ENCODE results near the gene NRL. TPM values are rescaled to one million over a fixed set of nuclear protein-coding genes. Genes with fewer than 3 reads are reported as not detected.
"Not testable (repeated sequence)": the region's sequence is repeated elsewhere in the genome, so short reads cannot be mapped to it uniquely, and the experiment has no call there.

Gene NRL
- total RNA-seq, 1 donor from 2014 or later = 0.96 TPM

DNA sequence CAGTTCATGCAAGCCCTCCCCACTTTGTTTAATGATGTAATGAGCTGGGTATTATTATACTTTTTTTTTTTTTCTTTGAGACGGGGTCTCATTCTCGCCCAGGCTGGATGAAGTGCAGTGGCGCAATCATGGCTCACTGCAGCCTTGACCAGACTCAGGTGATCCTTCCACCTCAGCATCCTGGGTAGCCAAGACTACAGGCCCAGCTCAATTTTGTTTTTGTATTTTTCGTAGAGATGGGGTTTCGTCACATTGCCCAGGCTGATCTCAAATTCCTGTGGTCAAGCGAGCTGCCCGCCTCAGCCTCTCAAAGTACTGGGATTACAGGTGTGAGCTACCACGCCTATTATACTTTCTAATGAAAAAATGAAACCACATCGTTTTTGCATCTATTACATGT is 4.7 kb downstream of the NRL start:
- Mint-ChIP-seq H3K36me3 (ENCODE audit: low read depth) (peaks cover 8% of the 10 kb centered on the region), H3K9me3 (no peaks in the 10 kb centered on the region), H3K4me1 (peaks cover 27% of the 10 kb centered on the region), H3K27ac (no peak overlapping the region), H3K27me3 (peaks cover 2% of the 10 kb centered on the region), H3K4me3 (no peak overlapping the region)
- DNase-seq = no peak
- intact Hi-C loops (cut with micrococcal nuclease) = loop anchor here (5.0 to 10.0 kb wide), 2 partner anchors 325 to 553 kb away; partner anchors contain the start of gene THTPA

DNA sequence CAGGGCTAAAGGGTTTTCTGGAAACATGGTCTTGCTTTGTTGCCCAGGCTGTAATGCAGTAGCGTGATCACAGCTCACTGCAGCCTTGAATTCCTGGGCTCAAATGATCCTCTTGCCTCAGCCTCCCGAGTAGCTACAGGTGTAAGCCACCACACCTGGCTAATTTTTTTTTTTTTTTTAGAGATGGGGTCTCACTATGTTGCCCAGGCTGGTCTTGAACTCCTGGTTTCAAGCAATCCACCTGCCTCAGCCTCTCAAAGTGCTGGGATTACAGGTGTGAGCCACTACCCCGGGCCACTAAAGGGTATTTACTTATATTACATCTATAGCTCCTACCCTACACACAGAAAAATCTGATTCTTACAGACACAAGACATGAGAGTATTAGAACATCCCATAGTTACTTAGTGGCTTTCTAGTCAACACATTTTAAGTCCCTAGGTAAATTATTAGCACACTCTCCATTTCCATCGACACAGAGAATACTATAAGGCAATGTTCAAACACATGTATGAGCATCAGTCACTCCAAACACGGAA is 6.3 kb downstream of the NRL start:
- H3K4me3 Mint-ChIP-seq = peak overlapping the region; percentile 61
- H3K27ac Mint-ChIP-seq = peak overlapping the region; percentile 96
- DNase-seq = no peak
- no peaks in the 10 kb centered on the region for H3K27me3 Mint-ChIP-seq
- intact Hi-C loops (cut with micrococcal nuclease) = loop anchor here (1.0 kb wide), 1 partner anchor 50 kb away; no protein-coding TSS in a partner anchor
- H3K9me3 Mint-ChIP-seq = no peaks in the 10 kb centered on the region
- peaks cover 20% of the 10 kb centered on the region for H3K36me3 Mint-ChIP-seq (ENCODE audit: low read depth)
- H3K4me1 Mint-ChIP-seq = peaks cover 25% of the 10 kb centered on the region

DNA sequence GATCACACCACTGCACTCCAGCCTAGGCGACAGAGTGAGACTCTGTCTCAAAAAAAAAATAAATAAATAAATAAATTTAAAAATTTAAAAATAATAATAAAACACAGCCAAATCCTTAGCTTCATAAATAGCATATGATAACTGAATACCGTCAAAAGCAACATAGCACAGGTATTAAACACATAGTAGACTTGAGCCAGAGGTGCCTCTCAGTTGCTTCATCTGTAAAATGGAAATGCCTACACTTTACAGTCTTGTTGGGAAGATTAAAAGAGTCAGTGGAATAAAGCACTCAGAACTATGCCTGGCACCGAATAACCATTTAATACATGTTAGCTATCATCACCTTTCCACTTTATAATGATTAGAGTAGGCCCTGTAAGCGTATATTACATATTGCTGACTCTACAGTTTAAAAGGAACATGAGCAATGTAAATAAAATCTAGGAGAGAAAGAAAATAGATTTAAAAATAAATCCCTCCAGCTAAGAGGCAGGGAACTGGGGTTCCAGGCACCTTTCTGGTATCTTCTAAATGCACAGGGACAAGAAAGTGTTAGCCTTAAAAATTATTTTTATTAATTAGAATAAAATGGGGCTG is 8.0 kb downstream of the NRL start:
- H3K4me3 Mint-ChIP-seq = no peak overlapping the region
- no peaks in the 10 kb centered on the region for H3K9me3 Mint-ChIP-seq
- peaks cover 23% of the 10 kb centered on the region for H3K4me1 Mint-ChIP-seq
- H3K27ac Mint-ChIP-seq = no peak overlapping the region
- intact Hi-C loops (cut with micrococcal nuclease) = no loop called here
- H3K27me3 Mint-ChIP-seq = no peaks in the 10 kb centered on the region
- no peak for DNase-seq
- peaks cover 30% of the 10 kb centered on the region for H3K36me3 Mint-ChIP-seq (ENCODE audit: low read depth)

DNA sequence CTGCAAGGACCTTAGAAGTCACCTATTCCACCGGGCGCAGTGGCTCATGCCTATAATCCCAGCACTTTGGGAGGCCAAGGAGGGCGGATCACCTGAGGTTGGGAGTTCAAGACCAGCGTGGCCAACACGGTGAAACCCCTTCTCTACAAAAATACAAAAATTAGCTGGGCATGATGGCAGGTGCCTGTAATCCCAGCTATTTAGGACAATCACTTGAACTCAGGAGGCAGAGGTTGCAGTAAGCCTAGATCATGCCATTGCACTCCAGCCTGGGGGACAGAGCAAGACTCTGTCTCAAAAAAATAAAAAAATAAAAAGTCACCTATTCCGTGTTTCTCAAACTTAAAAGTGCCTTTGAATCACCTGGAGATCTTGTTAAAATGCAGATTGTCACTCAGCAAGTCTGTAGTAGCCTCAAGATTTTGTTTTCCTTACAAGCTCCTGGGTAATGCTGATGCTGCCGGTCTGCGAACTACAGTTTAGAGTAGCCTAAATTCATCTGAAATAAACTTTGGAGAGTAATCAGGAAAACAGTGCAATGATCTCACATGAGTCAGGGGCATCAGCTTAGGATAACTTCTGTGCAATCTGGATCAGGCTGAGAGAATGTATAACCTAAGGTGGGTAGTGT is 9.0 kb downstream of the NRL start:
- intact Hi-C loops (cut with micrococcal nuclease); H3K27me3 Mint-ChIP-seq; H3K4me3 Mint-ChIP-seq; DNase-seq; H3K9me3 Mint-ChIP-seq: not testable (repeated sequence)
- Mint-ChIP-seq H3K27ac (peak overlapping the region; percentile 34), H3K36me3 (ENCODE audit: low read depth) (peaks cover 36% of the 10 kb centered on the region), H3K4me1 (peaks cover 22% of the 10 kb centered on the region)

DNA sequence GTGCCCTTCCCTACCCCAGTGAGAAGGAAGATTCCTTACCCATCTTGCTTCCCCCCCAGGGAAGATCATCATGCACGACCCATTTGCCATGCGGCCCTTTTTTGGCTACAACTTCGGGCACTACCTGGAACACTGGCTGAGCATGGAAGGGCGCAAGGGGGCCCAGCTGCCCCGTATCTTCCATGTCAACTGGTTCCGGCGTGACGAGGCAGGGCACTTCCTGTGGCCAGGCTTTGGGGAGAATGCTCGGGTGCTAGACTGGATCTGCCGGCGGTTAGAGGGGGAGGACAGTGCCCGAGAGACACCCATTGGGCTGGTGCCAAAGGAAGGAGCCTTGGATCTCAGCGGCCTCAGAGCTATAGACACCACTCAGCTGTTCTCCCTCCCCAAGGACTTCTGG is 11.3 kb downstream of the NRL start:
- no peaks in the 10 kb centered on the region for H3K9me3 Mint-ChIP-seq
- peaks cover 13% of the 10 kb centered on the region for H3K4me1 Mint-ChIP-seq
- no peak overlapping the region for H3K4me3 Mint-ChIP-seq
- peaks cover 50% of the 10 kb centered on the region for H3K36me3 Mint-ChIP-seq (ENCODE audit: low read depth)
- peak overlapping the region; percentile 2 for H3K27ac Mint-ChIP-seq
- intact Hi-C loops (cut with micrococcal nuclease) = no loop called here
- no peak for DNase-seq
- no peaks in the 10 kb centered on the region for H3K27me3 Mint-ChIP-seq

DNA sequence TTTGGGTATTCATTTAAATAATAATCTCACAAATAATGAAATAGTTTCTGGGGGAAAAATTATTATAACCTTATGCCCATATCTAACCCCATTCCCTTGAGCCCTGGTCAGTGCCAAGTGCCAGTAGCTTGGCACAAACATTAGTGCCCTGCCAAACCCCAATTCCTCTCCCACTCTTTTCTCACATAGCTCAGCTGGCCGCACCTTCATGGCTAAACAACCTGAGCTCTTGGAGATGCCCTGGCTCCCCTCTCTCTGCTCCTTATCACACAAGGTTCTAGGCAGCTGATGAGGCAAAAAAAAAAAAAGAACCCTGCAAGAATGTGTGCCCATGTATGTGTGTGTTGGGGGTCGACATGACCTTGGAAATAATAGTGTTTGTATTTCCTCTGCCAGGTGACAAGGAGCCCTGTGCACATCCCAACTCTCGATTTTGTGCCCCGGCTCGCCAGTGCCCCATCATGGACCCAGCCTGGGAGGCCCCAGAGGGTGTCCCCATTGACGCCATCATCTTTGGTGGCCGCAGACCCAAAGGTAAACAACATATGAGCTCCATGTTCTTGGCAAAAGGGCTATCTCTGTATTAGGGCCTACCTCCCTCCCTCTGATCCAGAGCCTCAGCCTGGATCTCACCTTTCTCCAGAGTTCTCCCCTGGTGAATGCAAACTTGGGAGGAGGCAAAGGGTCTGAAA is 12.2 kb downstream of the NRL start:
- intact Hi-C loops (cut with micrococcal nuclease) = no loop called here
- Mint-ChIP-seq H3K27ac (no peak overlapping the region), H3K36me3 (ENCODE audit: low read depth) (peaks cover 53% of the 10 kb centered on the region), H3K4me1 (peaks cover 8% of the 10 kb centered on the region), H3K9me3 (no peaks in the 10 kb centered on the region), H3K27me3 (no peaks in the 10 kb centered on the region), H3K4me3 (no peak overlapping the region)
- no peak for DNase-seq

DNA sequence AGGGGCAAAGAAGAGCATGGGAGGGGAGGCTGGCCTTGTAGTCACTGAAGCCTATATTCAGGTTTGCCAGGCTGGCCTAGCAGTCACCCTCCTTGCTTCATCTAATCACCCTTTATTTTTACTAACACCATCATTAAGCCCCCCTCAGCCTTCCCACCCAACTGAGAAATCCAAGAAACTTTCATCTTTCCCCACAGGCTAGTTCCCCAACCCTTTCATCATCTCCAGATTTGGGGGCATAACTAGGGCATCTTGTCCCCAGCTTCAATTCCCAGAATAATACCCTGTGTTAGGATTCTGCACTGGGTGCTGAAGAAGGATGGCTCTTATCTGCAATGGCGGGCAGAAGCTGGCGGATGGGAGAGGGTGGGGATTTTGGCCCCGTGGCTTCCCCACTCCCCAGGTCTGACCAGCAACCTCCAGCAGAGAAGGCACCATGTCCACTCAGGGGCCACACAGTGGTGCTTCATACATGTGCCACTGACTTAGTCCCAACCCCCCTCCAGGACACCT is 13.7 kb downstream of the NRL start:
- H3K27me3 Mint-ChIP-seq = no peaks in the 10 kb centered on the region
- no peak overlapping the region for H3K27ac Mint-ChIP-seq
- no peak overlapping the region for H3K4me3 Mint-ChIP-seq
- no peak for DNase-seq
- H3K9me3 Mint-ChIP-seq = no peaks in the 10 kb centered on the region
- H3K36me3 Mint-ChIP-seq (ENCODE audit: low read depth) = peaks cover 60% of the 10 kb centered on the region
- peaks cover 10% of the 10 kb centered on the region for H3K4me1 Mint-ChIP-seq
- intact Hi-C loops (cut with micrococcal nuclease) = no loop called here

DNA sequence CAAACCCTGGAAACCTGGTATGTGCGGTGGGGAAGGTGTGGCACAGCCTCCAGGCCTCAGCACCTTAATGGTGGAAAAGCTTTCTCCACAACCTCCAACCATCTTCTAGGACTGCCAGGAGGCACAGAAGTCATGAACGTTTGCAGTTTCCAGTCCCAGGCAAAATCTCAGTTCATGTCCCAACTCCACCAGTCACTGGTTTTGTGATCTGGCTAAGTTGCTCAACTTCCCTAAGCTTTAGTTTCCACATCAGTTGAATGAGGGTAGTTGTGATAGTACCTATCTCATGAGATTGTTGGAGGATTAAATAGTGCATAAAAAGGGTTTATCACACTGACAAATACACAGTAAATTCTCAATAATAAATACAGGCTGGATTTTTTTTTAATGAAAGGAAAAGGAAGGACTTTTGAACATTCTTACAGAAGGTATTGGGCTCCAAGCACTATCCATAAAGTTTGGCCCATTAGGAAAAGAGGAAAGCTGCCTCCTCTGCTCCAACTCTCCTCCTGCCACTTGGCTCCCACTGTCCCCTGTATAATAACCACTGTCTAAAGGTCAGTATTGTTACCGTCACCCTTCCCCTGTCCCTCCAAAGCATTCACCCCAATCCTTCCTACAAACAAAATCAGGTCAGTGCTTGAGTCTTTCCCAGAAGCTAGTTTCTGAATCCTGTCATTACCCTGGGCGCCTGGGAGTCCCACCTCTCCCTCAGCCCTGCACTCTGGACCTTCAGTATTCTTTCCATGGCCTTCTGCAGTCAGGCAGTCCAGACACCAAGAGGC is 14.4 kb downstream of the NRL start:
- Mint-ChIP-seq H3K4me3 (no peak overlapping the region), H3K27me3 (no peaks in the 10 kb centered on the region), H3K27ac (no peak overlapping the region), H3K9me3 (no peaks in the 10 kb centered on the region), H3K4me1 (peaks cover 13% of the 10 kb centered on the region), H3K36me3 (ENCODE audit: low read depth) (peaks cover 62% of the 10 kb centered on the region)
- DNase-seq = no peak
- intact Hi-C loops (cut with micrococcal nuclease) = no loop called here

DNA sequence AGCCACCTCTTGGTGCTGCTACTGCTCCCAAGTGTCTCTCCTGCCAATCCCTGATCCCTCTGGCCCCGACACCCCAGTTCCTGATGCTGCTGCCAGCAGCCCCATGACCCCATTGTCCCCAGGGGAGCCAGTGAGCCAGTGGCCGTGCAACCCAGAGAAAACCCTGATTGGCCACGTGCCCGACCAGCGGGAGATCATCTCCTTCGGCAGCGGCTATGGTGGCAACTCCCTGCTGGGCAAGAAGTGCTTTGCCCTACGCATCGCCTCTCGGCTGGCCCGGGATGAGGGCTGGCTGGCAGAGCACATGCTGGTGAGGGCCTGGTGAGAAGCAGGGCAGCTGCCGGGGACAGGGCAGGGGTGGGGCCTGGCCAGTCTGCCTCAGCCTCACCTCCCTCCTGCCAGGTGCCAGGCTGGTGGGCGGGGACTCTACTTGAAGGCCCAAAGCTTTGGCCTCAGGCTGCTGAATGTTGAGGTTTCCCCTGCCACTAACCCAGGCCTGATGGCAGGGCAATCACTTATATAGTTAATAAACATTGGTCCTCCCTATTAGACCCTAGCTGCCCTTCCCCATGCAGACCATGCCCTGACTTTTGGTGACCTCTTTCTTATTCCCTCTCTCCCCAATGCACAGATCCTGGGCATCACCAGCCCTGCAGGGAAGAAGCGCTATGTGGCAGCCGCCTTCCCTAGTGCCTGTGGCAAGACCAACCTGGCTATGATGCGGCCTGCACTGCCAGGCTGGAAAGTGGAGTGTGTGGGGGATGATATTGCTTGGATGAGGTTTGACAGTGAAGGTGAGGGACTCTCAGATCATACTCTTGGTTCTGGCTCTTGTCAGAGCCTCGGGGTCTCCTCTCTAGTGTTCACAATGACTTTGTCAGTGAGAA is 15.6 kb downstream of the NRL start:
- Mint-ChIP-seq H3K27me3 (no peaks in the 10 kb centered on the region), H3K27ac (no peak overlapping the region), H3K36me3 (ENCODE audit: low read depth) (peaks cover 59% of the 10 kb centered on the region), H3K9me3 (no peaks in the 10 kb centered on the region), H3K4me1 (peaks cover 15% of the 10 kb centered on the region), H3K4me3 (no peak overlapping the region)
- no peak for DNase-seq
- intact Hi-C loops (cut with micrococcal nuclease) = no loop called here

DNA sequence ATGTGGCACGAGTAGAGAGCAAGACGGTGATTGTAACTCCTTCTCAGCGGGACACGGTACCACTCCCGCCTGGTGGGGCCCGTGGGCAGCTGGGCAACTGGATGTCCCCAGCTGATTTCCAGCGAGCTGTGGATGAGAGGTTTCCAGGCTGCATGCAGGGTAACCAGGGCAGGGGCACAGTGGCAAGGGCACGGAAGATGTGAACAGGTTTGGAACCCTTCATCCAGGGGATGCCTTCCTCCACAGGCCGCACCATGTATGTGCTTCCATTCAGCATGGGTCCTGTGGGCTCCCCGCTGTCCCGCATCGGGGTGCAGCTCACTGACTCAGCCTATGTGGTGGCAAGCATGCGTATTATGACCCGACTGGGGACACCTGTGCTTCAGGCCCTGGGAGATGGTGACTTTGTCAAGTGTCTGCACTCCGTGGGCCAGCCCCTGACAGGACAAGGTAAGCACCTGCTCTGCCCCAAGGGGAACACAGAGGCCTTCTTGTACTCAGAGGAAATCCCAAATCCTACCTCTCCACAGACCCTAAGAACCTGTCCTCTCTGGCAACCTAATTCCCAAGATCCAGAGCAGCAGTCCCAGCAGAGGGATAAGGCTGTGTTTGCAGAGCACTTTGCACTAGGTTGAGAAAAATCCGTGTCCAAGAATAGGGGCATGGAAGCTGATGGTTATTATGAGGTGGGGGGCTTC is 16.4 kb downstream of the NRL start:
- peaks cover 18% of the 10 kb centered on the region for H3K4me1 Mint-ChIP-seq
- H3K9me3 Mint-ChIP-seq = no peaks in the 10 kb centered on the region
- H3K27ac Mint-ChIP-seq = no peak overlapping the region
- intact Hi-C loops (cut with micrococcal nuclease) = no loop called here
- no peak for DNase-seq
- no peak overlapping the region for H3K4me3 Mint-ChIP-seq
- H3K36me3 Mint-ChIP-seq (ENCODE audit: low read depth) = peaks cover 51% of the 10 kb centered on the region
- H3K27me3 Mint-ChIP-seq = no peaks in the 10 kb centered on the region

DNA sequence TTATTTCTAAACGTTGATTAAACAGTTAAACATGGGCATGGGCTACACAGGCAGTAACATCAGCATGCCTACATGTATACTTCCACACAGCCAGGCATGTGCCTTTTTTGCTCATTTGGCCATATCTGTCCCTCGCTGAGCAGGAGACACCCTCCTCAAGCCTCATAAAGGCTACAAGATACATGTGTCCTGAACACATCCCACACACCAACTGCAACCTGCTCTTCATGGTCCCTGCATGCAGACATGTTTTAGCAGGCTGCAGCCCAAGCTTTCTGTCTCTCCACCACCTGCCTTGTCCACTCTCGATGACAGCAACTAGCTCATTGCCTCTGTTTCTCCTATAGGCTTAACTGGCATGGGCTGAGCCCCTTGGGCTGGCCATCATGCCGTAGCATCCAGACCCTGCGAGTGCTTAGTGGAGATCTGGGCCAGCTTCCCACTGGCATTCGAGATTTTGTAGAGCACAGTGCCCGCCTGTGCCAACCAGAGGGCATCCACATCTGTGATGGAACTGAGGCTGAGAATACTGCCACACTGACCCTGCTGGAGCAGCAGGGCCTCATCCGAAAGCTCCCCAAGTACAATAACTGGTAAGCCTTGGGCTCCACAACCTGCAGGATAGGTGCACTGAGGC is 18.1 kb downstream of the NRL start:
- peak overlapping the region; percentile 55 for H3K4me3 Mint-ChIP-seq
- intact Hi-C loops (cut with micrococcal nuclease) = no loop called here
- H3K36me3 Mint-ChIP-seq (ENCODE audit: low read depth) = peaks cover 40% of the 10 kb centered on the region
- H3K4me1 Mint-ChIP-seq = peaks cover 29% of the 10 kb centered on the region
- H3K9me3 Mint-ChIP-seq = no peaks in the 10 kb centered on the region
- no peaks in the 10 kb centered on the region for H3K27me3 Mint-ChIP-seq
- DNase-seq = no peak
- H3K27ac Mint-ChIP-seq = peak overlapping the region; percentile 53
